B cell (primary cell): ENCODE measurements around the gene VRTN. TPM values are rescaled to one million over a fixed set of nuclear protein-coding genes. Genes with fewer than 3 reads are reported as not detected.

Source experiments
- ATAC-seq: fragments of 200-7000 bp; cut with Tn5 transposase; one replicate; pipeline ENCODE4 v1.10.0; 2021; ENCODE audit warnings: low read depth, mild to moderate bottlenecking, moderate number of reproducible peaks, moderate library complexity
- CTCF ChIA-PET: fragments of 350-600 bp; sonication (Branson Sonifier 250); formaldehyde crosslinking; loops from one replicate; lab custom pipeline; 2021; ENCODE audit warnings: antibody characterized with exemption, inconsistent platforms; lab: Charles Lee
- POLR2A ChIA-PET: fragments of 350-600 bp; sonication (Branson Sonifier 250); formaldehyde crosslinking; loops from one replicate; lab custom pipeline; 2021; ENCODE audit warnings: antibody characterized with exemption; lab: Charles Lee
- DNase-seq: peaks from one replicate; pipeline ENCODE4 v3.0.0; 2013
- H2AFZ ChIP-seq: 2 replicates; pipeline ENCODE4 v1.6.1; 2012; ENCODE audit warnings: mild to moderate bottlenecking, low read depth, low read length; ENCODE audit not compliant: insufficient read depth, poor library complexity, severe bottlenecking
- H3K27ac ChIP-seq, 2 donors: 1 replicate in 1 of 2; 2 replicates in 1 of 2; pipeline ENCODE4 v1.5.1; 2012 to 2013; ENCODE audit warnings: low read length in 2 of 2, mild to moderate bottlenecking in 2 of 2, moderate library complexity in 1 of 2
- H3K27me3 ChIP-seq, 4 experiments: fragments of 200-600 bp in 1 of 4; sonication (generic) in 1 of 4; replicated peaks in 1 of 4; 1 replicate in 2 of 4; 2 replicates in 2 of 4; pipeline versions ENCODE4 v1.6.1 to v1.7.0; 2013 to 2016; ENCODE audit warnings: low read length in 3 of 4, mild to moderate bottlenecking in 2 of 4, mixed read lengths in 1 of 4, moderate library complexity in 1 of 4; ENCODE audit not compliant: insufficient read depth in 4 of 4, control insufficient read depth in 3 of 4; ENCODE audit errors: control extremely low read depth in 1 of 4
- H3K36me3 ChIP-seq, 2 experiments: replicated peaks in 1 of 2; 1 replicate in 1 of 2; 2 replicates in 1 of 2; pipeline versions ENCODE4 v1.6.1 to v1.7.1; 2013; ENCODE audit warnings: low read length in 1 of 2; ENCODE audit not compliant: insufficient read depth in 2 of 2, control insufficient read depth in 1 of 2; ENCODE audit errors: control extremely low read depth in 1 of 2, extremely low read depth in 1 of 2
- H3K4me1 ChIP-seq, 2 donors: fragments of 200-600 bp in 1 of 2; sonication (generic) in 1 of 2; 1 replicate in 1 of 2; 2 replicates in 1 of 2; pipeline versions ENCODE4 v1.5.1 to v1.6.1; 2013 to 2017; ENCODE audit warnings: low read length in 2 of 2; ENCODE audit not compliant: control insufficient read depth in 2 of 2, insufficient read depth in 2 of 2
- H3K4me2 ChIP-seq: replicated peaks from 2 replicates; pipeline ENCODE3; 2012; ENCODE audit warnings: mild to moderate bottlenecking, low read depth, low read length; ENCODE audit not compliant: poor library complexity, severe bottlenecking
- H3K4me3 ChIP-seq, 5 experiments: fragments of 200-600 bp in 1 of 5; sonication (generic) in 1 of 5; 1 replicate in 3 of 5; 2 replicates in 2 of 5; pipeline versions ENCODE4 v1.5.1 to v1.7.0; 2011 to 2016; ENCODE audit warnings: low read length in 4 of 5, mild to moderate bottlenecking in 4 of 5, low read depth in 2 of 5, control low read depth in 1 of 5, moderate library complexity in 1 of 5; ENCODE audit not compliant: insufficient read depth in 1 of 5; ENCODE audit errors: control extremely low read depth in 1 of 5, extremely low read depth in 1 of 5
- H3K79me2 ChIP-seq: fragments of 200-600 bp; sonication (generic); one replicate; pipeline ENCODE4 v1.6.0; 2016; ENCODE audit warnings: low read length; ENCODE audit not compliant: control insufficient read depth, insufficient read depth
- H3K9ac ChIP-seq: fragments of 200-600 bp; sonication (generic); 2 replicates; pipeline ENCODE4 v1.6.1; 2017; ENCODE audit warnings: mild to moderate bottlenecking, low read length, moderate library complexity
- H3K9me3 ChIP-seq, 3 donors: one replicate each; pipeline versions ENCODE4 v1.6.1 to v1.7.1; 2013; ENCODE audit warnings: low read length in 2 of 3; ENCODE audit not compliant: control insufficient read depth in 2 of 3, insufficient read depth in 1 of 3; ENCODE audit errors: control extremely low read depth in 1 of 3
- H4K20me1 ChIP-seq: 2 replicates; pipeline ENCODE4 v1.6.0; 2012; ENCODE audit warnings: mild to moderate bottlenecking, low read length; ENCODE audit not compliant: insufficient read depth, control insufficient read depth, poor library complexity, severe bottlenecking
- H3K27ac Mint-ChIP-seq: one replicate; pipeline ENCODE4 v1.8.0; 2021; ENCODE audit warnings: mixed read lengths
- H3K27me3 Mint-ChIP-seq: one replicate; pipeline ENCODE4 v1.8.0; 2021; ENCODE audit warnings: mixed read lengths
- H3K4me1 Mint-ChIP-seq: one replicate; pipeline ENCODE4 v1.8.0; 2021; ENCODE audit warnings: mixed read lengths
- H3K4me3 Mint-ChIP-seq: one replicate; pipeline ENCODE4 v1.8.0; 2021; ENCODE audit warnings: mixed read lengths
- H3K9me3 Mint-ChIP-seq: one replicate; pipeline ENCODE4 v1.8.0; 2022; ENCODE audit warnings: mixed read lengths; ENCODE audit not compliant: insufficient read depth
- CTCF ChIP-seq: fragments of 200-600 bp; IDR thresholded peaks from one replicate; pipeline ENCODE4 v1.8.0; 2022; ENCODE audit warnings: antibody characterized with exemption, mild to moderate bottlenecking
- EZH2 ChIP-seq: IDR thresholded peaks from 2 replicates; pipeline ENCODE4 v1.6.1; 2012; ENCODE audit warnings: borderline replicate concordance, low read depth, mild to moderate bottlenecking, moderate library complexity, low read length; ENCODE audit not compliant: insufficient read depth, poor library complexity, severe bottlenecking
- WGBS: methylation state at CpG from one replicate; pipeline ENCODE4 v1.1.5; 2013; ENCODE audit warnings: missing lambda C conversion rate; ENCODE audit not compliant: insufficient coverage; 5-methylcytosine and 5-hydroxymethylcytosine counted together
- intact Hi-C: fragments of 100-400 bp; cut with micrococcal nuclease; formaldehyde crosslinking; loops from one replicate; pipeline ENCODE4 v1.10.0; 2022
- polyA plus RNA-seq: library from polyadenylated mRNA; depleted of rRNA; stranded (reverse); fragments of >200 nt; gene quantifications from 2 replicates; pipeline ENCODE4 v1.2.3, GENCODE V29; 2012
- total RNA-seq, 2 donors: library from RNA; stranded (reverse); fragments of 120-200 nt in 1 of 2; gene quantifications; 1 replicate in 1 of 2; 2 replicates in 1 of 2; pipeline versions ENCODE4 v1.2.3 to v1.2.4, GENCODE V29; 2013 to 2022

VRTN gene
- total and polyA plus RNA-seq, 2 donors (not counting 1 experiment from before 2014, with no cell fraction given) = not detected

GRCh38 chr14:74391479-74391878 is 43.2 kb downstream of the VRTN start:
- TF ChIP-seq EZH2 (no peak), CTCF (no peak)
- DNase-seq = no peak
- no peaks in the 10 kb centered on the region for H3K27me3 ChIP-seq
- no peaks in the 10 kb centered on the region for H3K4me1 Mint-ChIP-seq
- no peaks in the 10 kb centered on the region for H3K9me3 Mint-ChIP-seq
- no peak overlapping the region for H3K27ac Mint-ChIP-seq
- no peaks in the 10 kb centered on the region for H3K79me2 ChIP-seq
- ChIA-PET CTCF (interaction anchor here (0.7 kb wide), 1 partner anchor 31 kb away, joined by 3 read pairs; no protein-coding TSS in a partner anchor), POLR2A (no interaction called here)
- H2AFZ ChIP-seq = no peak overlapping the region
- no peak overlapping the region for H3K4me3 ChIP-seq
- no CpG with 5 or more reads among the region's 3 CpGs for WGBS
- no peaks in the 10 kb centered on the region for H3K4me1 ChIP-seq
- no peaks in the 10 kb centered on the region for H3K9me3 ChIP-seq
- intact Hi-C loops = no loop called here
- H3K36me3 ChIP-seq = no peaks in the 10 kb centered on the region
- H4K20me1 ChIP-seq = no peaks in the 10 kb centered on the region
- no peak overlapping the region for H3K4me3 Mint-ChIP-seq
- no peak overlapping the region for H3K27ac ChIP-seq
- ATAC-seq = no peak
- H3K27me3 Mint-ChIP-seq = peaks cover 8% of the 10 kb centered on the region
- no peak overlapping the region for H3K9ac ChIP-seq
- no peak overlapping the region for H3K4me2 ChIP-seq

- Mint-ChIP-seq H3K9me3 (no peaks in the 10 kb centered on the region), H3K27me3 (peaks cover 8% of the 10 kb centered on the region)
- POLR2A ChIA-PET = no interaction called here
Measured at GRCh38 chr14:74392616-74393570, 44.6 kb downstream of the VRTN start.

More at GRCh38 chr14:74392616-74393570, 44.6 kb downstream of the VRTN start:
- TF ChIP-seq EZH2 = no peak
- TF ChIP-seq CTCF = no peak
- Mint-ChIP-seq H3K4me1 (no peaks in the 10 kb centered on the region), H3K4me3 (no peak overlapping the region), H3K27ac (no peak overlapping the region)
- H2AFZ ChIP-seq = no peak overlapping the region
- H3K36me3 ChIP-seq = no peaks in the 10 kb centered on the region
- no peaks in the 10 kb centered on the region for H3K27me3 ChIP-seq
- no peak overlapping the region for H3K9ac ChIP-seq
- H3K4me2 ChIP-seq = no peak overlapping the region
- 89% methylated on average over 9 of the region's 16 CpGs for WGBS
- DNase-seq = no peak
- no peaks in the 10 kb centered on the region for H3K9me3 ChIP-seq
- H3K27ac ChIP-seq = no peak overlapping the region
- no peaks in the 10 kb centered on the region for H4K20me1 ChIP-seq
- no peaks in the 10 kb centered on the region for H3K79me2 ChIP-seq
- CTCF ChIA-PET = interaction anchor here (1.0 kb wide), 1 partner anchor 10 kb away, joined by 3 read pairs; no protein-coding TSS in a partner anchor
- intact Hi-C loops = no loop called here
- no peak overlapping the region for H3K4me3 ChIP-seq
- no peak for ATAC-seq
- H3K4me1 ChIP-seq = no peaks in the 10 kb centered on the region
